ACC112 (cell line): ENCODE data around the gene ARHGAP10.

Experiments used
- H2AFZ ChIP-seq: fragments of 200-600 bp; sonication (generic); one replicate; pipeline ENCODE4 v1.6.0; 2017; ENCODE audit warnings: antibody characterized with exemption, low read length; ENCODE audit not compliant: unreplicated experiment
- H3K27ac ChIP-seq: fragments of 200-600 bp; sonication (generic); 2 replicates; pipeline ENCODE4 v1.5.1; 2014; ENCODE audit warnings: low read depth, mild to moderate bottlenecking, antibody characterized with exemption, low read length, moderate library complexity
- H3K27me3 ChIP-seq: fragments of 200-600 bp; sonication (generic); 2 replicates; pipeline ENCODE4 v1.6.1; 2014; ENCODE audit warnings: mild to moderate bottlenecking, antibody characterized with exemption, low read length, moderate library complexity, mixed read lengths; ENCODE audit not compliant: insufficient read depth
- H3K36me3 ChIP-seq: fragments of 200-600 bp; sonication (generic); 2 replicates; pipeline ENCODE4 v1.6.1; 2016; ENCODE audit warnings: mild to moderate bottlenecking, antibody characterized with exemption, low read length, moderate library complexity, mixed read lengths; ENCODE audit not compliant: insufficient read depth
- H3K4me1 ChIP-seq: fragments of 200-600 bp; sonication (generic); one replicate; pipeline ENCODE4 v1.6.1; 2016; ENCODE audit warnings: low read length, mixed read lengths; ENCODE audit not compliant: insufficient read depth, unreplicated experiment, control insufficient read depth
- H3K4me3 ChIP-seq: fragments of 200-600 bp; sonication (generic); 2 replicates; pipeline ENCODE4 v1.5.1; 2014; ENCODE audit warnings: mild to moderate bottlenecking, low read depth, low read length
- H3K79me2 ChIP-seq: fragments of 200-600 bp; sonication (generic); one replicate; pipeline ENCODE4 v1.6.0; 2016; ENCODE audit warnings: low read length; ENCODE audit not compliant: control insufficient read depth, unreplicated experiment, insufficient read depth

The ARHGAP10 gene

DNA sequence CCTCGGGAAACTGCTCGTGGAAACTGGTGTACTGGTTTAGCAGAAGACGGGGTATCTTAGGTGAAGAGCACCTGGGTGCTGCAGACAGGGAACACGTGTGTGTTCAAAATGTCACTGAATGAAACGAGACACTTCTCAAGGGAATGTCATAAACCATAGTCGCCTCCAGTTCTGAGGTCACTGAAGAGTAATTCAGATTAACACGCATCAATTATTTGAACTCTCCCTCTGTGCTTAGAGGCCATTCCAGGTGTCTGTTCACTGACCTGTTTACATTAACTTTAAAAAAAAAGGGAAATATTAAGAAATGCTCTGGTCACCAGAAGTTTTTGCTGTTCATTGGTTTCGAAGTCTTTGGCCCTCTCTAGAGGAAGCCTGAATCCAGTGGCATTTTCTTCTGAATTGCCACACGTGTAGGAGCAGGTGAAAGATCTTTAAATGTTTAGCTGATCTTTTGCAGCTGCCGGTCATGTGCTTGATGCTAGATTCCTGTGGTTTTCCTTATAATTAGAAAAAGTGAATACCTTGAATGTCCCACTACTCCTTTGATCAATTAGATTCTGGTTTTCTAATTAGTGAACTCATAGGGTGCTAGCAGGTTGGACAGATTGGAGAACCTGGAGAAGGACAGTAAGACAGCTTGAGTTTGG, 330.5 kb downstream of the ARHGAP10 start:
- Histone ChIP-seq H3K4me3 (no peak overlapping the region), H3K4me1 (no peaks in the 10 kb centered on the region), H3K27me3 (no peaks in the 10 kb centered on the region), H3K27ac (no peak overlapping the region), H2AFZ (no peak overlapping the region), H3K36me3 (peaks cover 6% of the 10 kb centered on the region; the same call in 1 of the 2 replicates), H3K79me2 (no peaks in the 10 kb centered on the region)

DNA sequence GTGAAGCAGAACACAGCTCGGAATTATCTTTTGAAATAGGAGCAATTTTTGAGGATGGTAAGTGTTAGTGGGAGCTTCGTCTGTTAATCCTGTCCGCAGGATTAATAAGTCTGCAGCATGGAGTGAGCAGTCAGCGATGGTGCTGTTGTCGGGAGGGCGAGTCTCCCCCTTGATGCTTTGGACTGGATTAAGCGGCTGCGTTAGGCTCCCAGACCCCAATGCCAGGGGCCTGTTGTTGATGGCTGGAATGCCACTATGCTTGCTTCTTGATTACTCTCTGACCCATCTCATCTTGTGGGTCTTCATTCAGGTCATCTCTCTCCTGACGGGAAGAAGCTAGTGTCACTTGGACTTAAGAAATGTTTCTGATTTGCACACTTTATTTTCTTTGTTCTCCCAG, 332.6 kb downstream of the ARHGAP10 start:
- Histone ChIP-seq H3K4me3 (no peak overlapping the region), H2AFZ (no peak overlapping the region), H3K27me3 (no peaks in the 10 kb centered on the region), H3K36me3 (peaks cover 6% of the 10 kb centered on the region; the same call in 1 of the 2 replicates), H3K79me2 (peaks cover 2% of the 10 kb centered on the region), H3K27ac (no peak overlapping the region), H3K4me1 (no peaks in the 10 kb centered on the region)

DNA sequence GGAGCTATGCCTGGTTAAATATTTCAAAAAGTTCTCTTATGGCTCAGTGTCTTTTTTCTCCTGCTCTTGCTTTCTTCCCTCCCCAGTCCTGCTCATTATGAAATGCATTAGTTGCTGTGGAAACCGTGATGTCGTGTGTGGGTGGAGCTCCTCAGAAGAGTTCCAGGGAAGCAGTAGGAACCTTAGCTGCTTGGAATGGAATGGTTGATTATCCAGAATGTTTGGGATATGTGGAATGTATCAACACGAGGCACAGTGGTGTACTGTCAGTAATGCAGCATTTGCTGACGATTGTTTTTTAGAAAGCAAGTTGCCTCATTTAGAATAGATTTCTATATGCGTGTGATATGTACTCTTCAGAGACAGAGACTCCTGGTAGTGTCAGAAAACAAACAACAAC, 333.2 kb downstream of the ARHGAP10 start:
- Histone ChIP-seq H2AFZ (no peak overlapping the region), H3K4me1 (no peaks in the 10 kb centered on the region), H3K27me3 (no peaks in the 10 kb centered on the region), H3K36me3 (peaks cover 6% of the 10 kb centered on the region; the same call in 1 of the 2 replicates), H3K4me3 (no peak overlapping the region), H3K27ac (no peak overlapping the region), H3K79me2 (peaks cover 2% of the 10 kb centered on the region)

DNA sequence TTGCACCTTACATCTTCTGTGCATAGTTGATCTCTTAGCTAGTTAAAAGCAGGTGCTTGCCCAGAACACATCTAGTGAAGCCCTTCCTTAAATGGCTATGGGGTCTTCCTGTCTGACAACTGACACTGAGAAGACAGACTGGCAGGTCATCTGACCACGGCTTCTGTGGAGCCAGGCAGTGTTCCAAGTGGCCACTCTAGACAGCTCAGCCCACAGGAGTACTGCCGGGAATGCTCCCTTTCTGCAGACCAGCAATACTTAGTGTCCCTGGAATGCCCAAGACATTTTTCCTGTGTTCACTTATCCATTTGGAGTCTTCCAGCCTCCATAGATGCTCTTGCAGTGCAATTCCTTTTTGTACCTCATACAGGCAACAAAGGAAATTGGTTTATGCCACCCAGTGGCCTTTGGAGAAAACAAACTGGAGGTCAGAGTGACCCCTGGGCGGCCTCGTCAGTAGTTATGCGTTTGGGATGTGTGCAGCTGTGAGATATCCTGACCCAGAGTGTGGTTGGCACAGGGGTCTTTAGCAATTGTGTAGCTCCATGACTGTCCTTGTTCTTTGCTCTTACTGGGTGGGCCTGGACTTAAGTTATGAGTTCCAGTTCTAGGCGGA, 335.5 kb downstream of the ARHGAP10 start:
- no peaks in the 10 kb centered on the region for H3K27me3 ChIP-seq
- H3K4me1 ChIP-seq = no peaks in the 10 kb centered on the region
- peaks cover 6% of the 10 kb centered on the region for H3K36me3 ChIP-seq
- H3K27ac ChIP-seq = no peak overlapping the region
- H3K4me3 ChIP-seq = no peak overlapping the region
- H3K79me2 ChIP-seq = peaks cover 2% of the 10 kb centered on the region
- no peak overlapping the region for H2AFZ ChIP-seq

GRCh38 chr4:148068065-148068911, 336.4 kb downstream of the ARHGAP10 start:
- Histone ChIP-seq H3K27me3 (no peaks in the 10 kb centered on the region), H3K36me3 (peaks cover 9% of the 10 kb centered on the region), H3K27ac (no peak overlapping the region), H3K4me1 (no peaks in the 10 kb centered on the region), H3K79me2 (peaks cover 2% of the 10 kb centered on the region), H2AFZ (no peak overlapping the region), H3K4me3 (no peak overlapping the region)

GRCh38 chr4:148069086-148069894, 337.4 kb downstream of the ARHGAP10 start:
- Histone ChIP-seq H3K4me1 (no peaks in the 10 kb centered on the region), H2AFZ (no peak overlapping the region)

GRCh38 chr4:148069895-148070178, 337.9 kb downstream of the ARHGAP10 start:
- Histone ChIP-seq H3K79me2 (peaks cover 2% of the 10 kb centered on the region), H3K4me3 (no peak overlapping the region), H2AFZ (no peak overlapping the region), H3K27me3 (no peaks in the 10 kb centered on the region), H3K36me3 (peaks cover 15% of the 10 kb centered on the region), H3K4me1 (no peaks in the 10 kb centered on the region), H3K27ac (no peak overlapping the region)

More at GRCh38 chr4:148069086-148069894, 337.4 kb downstream of the ARHGAP10 start:
- no peak overlapping the region for H3K27ac ChIP-seq
- H3K79me2 ChIP-seq = peaks cover 2% of the 10 kb centered on the region
- H3K36me3 ChIP-seq = peaks cover 10% of the 10 kb centered on the region
- H3K27me3 ChIP-seq = no peaks in the 10 kb centered on the region
- no peak overlapping the region for H3K4me3 ChIP-seq

GRCh38 chr4:148071009-148071408, 339.1 kb downstream of the ARHGAP10 start:
- H3K79me2 ChIP-seq = peaks cover 2% of the 10 kb centered on the region
- no peak overlapping the region for H2AFZ ChIP-seq
- no peak overlapping the region for H3K27ac ChIP-seq
- H3K4me1 ChIP-seq = no peaks in the 10 kb centered on the region
- no peaks in the 10 kb centered on the region for H3K27me3 ChIP-seq
- H3K36me3 ChIP-seq = peaks cover 9% of the 10 kb centered on the region; the same call in 1 of the 2 replicates
- H3K4me3 ChIP-seq = no peak overlapping the region

GRCh38 chr4:148072789-148073188, 340.9 kb downstream of the ARHGAP10 start:
- Histone ChIP-seq H3K27me3 (no peaks in the 10 kb centered on the region), H3K27ac (no peak overlapping the region), H3K79me2 (no peaks in the 10 kb centered on the region), H3K36me3 (peaks cover 9% of the 10 kb centered on the region; the same call in 1 of the 2 replicates), H2AFZ (no peak overlapping the region), H3K4me3 (no peak overlapping the region), H3K4me1 (no peaks in the 10 kb centered on the region)

DNA sequence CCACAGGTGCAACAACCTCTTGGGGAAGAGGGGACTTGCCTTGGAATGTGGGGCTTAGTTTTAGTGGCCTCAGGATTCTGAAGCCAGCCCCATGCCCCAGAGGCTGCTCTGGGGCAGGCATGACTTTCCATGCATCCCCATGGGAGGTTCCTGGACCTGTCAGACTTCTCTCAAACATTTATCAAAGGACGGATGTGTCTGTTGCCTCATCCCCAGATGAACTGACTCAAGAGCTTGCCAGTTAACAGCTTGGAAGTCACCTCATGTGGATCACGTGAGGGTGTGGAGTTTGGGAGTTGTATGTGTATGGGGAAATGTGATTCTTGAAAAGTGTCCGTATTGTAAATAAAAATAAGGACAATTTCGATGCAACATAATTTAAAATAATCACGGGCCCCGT, 341.5 kb downstream of the ARHGAP10 start:
- H3K79me2 ChIP-seq = no peaks in the 10 kb centered on the region
- no peaks in the 10 kb centered on the region for H3K27me3 ChIP-seq
- no peaks in the 10 kb centered on the region for H3K4me1 ChIP-seq
- no peak overlapping the region for H2AFZ ChIP-seq
- H3K36me3 ChIP-seq = peaks cover 14% of the 10 kb centered on the region; the same call in 1 of the 2 replicates
- no peak overlapping the region for H3K4me3 ChIP-seq
- H3K27ac ChIP-seq = no peak overlapping the region
